ENCODE measurements around the gene SCPEP1.

GRCh38 chr17:57016764-57017116 lies 38.8 kb downstream of the SCPEP1 start:
- no peak for TF ChIP-seq POLR2A (IDR thresholded peaks at IDR 0.05)
- TF ChIP-seq CTCF (IDR thresholded peaks at IDR 0.05 in 4 of 5, conservative IDR thresholded peaks at IDR 0.05 in 1 of 5): no peak

All from gastrocnemius medialis (tissue), 4 donors.